Measurements from ENCODE around the gene STAT5B.

- TF ChIP-seq CTCF (IDR thresholded peaks at IDR 0.05): no peak
- TF ChIP-seq POLR2A (IDR thresholded peaks at IDR 0.05): no peak
These were observed 98.5 kb downstream of the STAT5B start for GRCh38 chr17:42177684-42178083.
